Measurements from ENCODE around the gene TIMP2.
A peak's percentile ranks its signal among the peaks of the same experiment; 100 is the strongest.
"Not testable (repeated sequence)": the region's sequence is repeated elsewhere in the genome, so short reads cannot be mapped to it uniquely, and the experiment has no call there.

Gene TIMP2

DNA sequence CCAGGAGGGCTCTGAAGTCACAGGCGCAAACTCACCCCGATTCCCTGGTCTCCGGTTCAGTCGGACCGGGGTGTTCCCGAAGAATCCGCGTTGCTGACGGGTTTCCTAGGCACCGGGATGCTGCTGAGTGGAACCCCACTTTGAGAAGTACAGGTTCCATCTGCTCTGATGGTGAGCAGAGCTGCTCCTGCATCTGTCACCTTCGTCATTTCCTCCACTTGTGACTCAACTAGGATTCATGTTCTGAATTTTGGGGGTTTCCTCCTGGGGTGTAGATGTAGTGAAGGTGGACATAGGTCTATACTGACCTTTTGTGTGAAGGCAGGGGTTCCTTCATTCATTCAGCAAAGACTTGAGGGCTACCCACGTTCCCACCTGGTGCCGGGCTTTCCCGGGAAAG is 29.5 kb upstream of the TIMP2 start:
- Histone ChIP-seq H3K27ac (ENCODE audit: low read length) (no peak overlapping the region), H3K4me1 (ENCODE audit: control insufficient read depth in 1 of 2, insufficient read depth in 2 of 2, low read length in 2 of 2) (peaks cover 4 to 13% of the 10 kb centered on the region in 2 donors), H3K27me3 (ENCODE audit: low read depth, low read length) (no peaks in the 10 kb centered on the region), H3K9me3 (ENCODE audit: control insufficient read depth in 1 of 2, low read length in 2 of 2) (peaks cover 11 to 18% of the 10 kb centered on the region in 2 donors), H3K4me3 (ENCODE audit: low read depth in 1 of 2, low read length in 2 of 2) (no peak overlapping the region), H3K36me3 (ENCODE audit: control insufficient read depth in 1 of 2, insufficient read depth in 2 of 2, low read length in 2 of 2) (no peaks in the 10 kb centered on the region)

DNA sequence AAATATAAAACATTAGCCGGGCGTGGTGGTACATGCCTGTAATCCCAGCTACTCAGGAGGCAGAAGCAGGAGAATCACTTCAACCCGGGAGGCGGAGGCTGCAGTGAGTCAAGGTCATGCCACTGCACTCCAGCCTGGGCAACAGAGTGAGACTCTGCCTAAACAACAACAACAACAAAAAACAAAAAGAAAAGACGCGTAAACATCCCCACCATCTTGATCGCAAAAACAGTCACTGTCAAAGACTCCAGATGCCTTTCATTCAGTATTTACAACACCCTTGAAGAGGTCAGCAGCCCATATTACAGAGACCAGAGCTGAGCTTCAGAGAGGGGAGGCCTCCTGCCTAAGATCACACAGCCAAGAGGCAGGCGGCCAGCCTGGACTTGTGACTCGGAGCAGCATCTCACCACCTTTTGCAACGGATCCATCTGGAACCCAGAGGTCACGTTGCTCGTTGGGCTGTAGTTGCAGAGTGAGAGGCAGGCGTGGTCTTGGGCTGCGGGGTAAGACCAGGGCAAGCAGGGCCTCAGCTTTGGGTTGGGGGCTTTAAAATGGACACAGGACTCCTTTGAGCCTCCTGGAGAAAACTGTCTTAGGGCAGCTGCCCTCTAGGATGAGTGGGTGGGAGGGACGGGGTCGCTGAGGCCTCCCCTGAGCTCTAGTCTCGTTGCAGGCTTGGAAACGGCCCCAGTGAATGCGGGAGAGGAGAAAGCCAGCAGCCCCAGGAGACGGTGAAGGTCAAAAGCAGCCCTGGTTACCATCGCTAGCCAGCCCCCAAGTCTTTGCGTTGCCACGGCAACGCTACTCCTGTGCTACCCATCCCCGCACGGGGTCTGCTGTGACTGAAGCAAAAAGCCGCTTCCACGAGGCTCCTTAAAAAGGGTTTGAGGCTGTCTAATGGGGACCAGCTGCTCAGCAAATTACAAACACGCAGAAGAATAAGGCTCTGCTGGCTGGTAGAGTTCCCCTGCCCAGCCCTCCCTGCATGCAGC is 28.5 kb upstream of the TIMP2 start:
- H3K4me1 ChIP-seq (ENCODE audit: control insufficient read depth in 1 of 2, insufficient read depth in 2 of 2, low read length in 2 of 2): peaks cover 4 to 13% of the 10 kb centered on the region in 2 donors
- H3K36me3 ChIP-seq (ENCODE audit: control insufficient read depth in 1 of 2, insufficient read depth in 2 of 2, low read length in 2 of 2): no peaks in the 10 kb centered on the region
- no peaks in the 10 kb centered on the region for H3K27me3 ChIP-seq (ENCODE audit: low read depth, low read length)
- peaks cover 11 to 18% of the 10 kb centered on the region in 2 donors for H3K9me3 ChIP-seq (ENCODE audit: control insufficient read depth in 1 of 2, low read length in 2 of 2)
- H3K4me3 ChIP-seq (ENCODE audit: low read depth in 1 of 2, low read length in 2 of 2): no peak overlapping the region
- H3K27ac ChIP-seq (ENCODE audit: low read length): no peak overlapping the region

DNA sequence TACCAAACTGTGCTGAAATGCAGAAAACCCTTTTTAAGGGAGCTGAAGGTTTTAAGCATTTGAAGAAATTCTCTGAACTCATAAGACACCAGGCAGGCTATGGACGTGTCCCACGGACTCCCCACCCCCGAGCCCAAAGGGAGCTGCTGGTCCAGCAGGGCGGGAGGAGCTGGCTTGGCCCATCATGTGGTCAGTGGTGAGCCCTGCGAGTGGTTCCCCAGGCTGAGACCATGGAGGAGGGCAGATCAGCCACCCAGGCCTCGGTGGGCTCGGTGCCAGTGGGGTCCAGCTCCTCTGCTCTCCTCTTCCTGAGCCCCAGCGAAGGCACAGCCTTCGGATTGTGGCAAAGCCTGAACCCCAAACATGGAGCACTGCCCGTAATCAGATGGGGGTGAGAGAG is 27.5 kb upstream of the TIMP2 start:
- Histone ChIP-seq H3K9me3 (ENCODE audit: control insufficient read depth in 1 of 2, low read length in 2 of 2) (peaks cover 11 to 18% of the 10 kb centered on the region in 2 donors), H3K27me3 (ENCODE audit: low read depth, low read length) (no peaks in the 10 kb centered on the region), H3K27ac (ENCODE audit: low read length) (no peak overlapping the region), H3K4me1 (ENCODE audit: control insufficient read depth in 1 of 2, insufficient read depth in 2 of 2, low read length in 2 of 2) (peaks cover 4 to 13% of the 10 kb centered on the region in 2 donors), H3K36me3 (ENCODE audit: control insufficient read depth in 1 of 2, insufficient read depth in 2 of 2, low read length in 2 of 2) (no peaks in the 10 kb centered on the region), H3K4me3 (ENCODE audit: low read depth in 1 of 2, low read length in 2 of 2) (no peak overlapping the region)

DNA sequence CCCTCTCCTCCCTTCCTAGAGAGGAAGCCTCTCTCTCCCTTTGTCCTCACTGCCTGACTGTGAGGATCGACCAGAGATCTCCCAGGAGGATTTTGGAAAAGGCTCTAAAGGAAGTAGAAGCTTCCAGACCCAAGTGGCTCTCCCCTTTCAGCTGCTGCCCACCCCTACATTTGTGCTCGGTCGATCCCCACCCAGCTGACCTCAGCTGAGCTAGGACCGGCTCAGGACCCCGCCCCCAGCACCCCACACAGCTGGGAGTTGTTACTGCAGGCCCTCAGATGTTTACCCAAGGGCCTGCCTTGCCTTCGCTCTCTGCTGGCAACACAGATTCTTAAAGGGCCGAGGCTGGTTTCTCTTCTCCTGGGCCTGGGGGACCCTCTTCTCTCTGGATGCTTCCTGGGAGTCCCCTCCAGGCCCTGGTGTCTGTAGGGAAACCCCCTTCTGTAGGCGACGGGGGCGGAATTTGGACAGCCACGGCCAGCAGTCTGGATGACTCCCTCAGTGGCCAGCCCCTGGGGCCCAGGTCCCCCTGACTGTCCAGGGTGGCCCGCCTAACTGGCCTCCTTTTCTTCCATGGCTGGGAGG is 26.9 kb upstream of the TIMP2 start:
- Histone ChIP-seq H3K36me3 (ENCODE audit: control insufficient read depth in 1 of 2, insufficient read depth in 2 of 2, low read length in 2 of 2) (no peaks in the 10 kb centered on the region), H3K27ac (ENCODE audit: low read length) (no peak overlapping the region), H3K4me3 (ENCODE audit: low read depth in 1 of 2, low read length in 2 of 2) (no peak overlapping the region), H3K27me3 (ENCODE audit: low read depth, low read length) (no peaks in the 10 kb centered on the region), H3K4me1 (ENCODE audit: control insufficient read depth in 1 of 2, insufficient read depth in 2 of 2, low read length in 2 of 2) (peaks cover 4 to 13% of the 10 kb centered on the region in 2 donors), H3K9me3 (ENCODE audit: control insufficient read depth in 1 of 2, low read length in 2 of 2) (peaks cover 11 to 18% of the 10 kb centered on the region in 2 donors)

DNA sequence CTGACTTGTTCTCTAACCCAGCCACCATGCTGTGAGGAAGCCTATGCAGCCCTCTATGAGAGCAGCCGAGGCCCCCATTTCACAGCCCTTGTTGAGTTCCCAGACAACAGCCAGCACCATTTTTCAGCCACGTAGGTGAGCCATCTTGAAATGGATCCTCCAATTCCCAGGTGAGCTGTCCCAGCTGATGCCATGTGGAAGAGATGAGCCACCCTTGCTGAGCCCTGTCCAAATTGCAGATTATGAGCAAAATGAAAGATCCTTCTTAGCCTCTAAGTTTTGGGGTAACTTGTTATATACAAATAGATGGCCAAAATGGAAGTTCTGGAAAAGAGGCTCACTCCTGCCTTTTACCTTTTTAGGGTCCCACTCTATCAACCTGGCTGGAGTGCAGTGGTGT is 25.7 kb upstream of the TIMP2 start:
- H3K4me1 ChIP-seq (ENCODE audit: control insufficient read depth in 1 of 2, insufficient read depth in 2 of 2, low read length in 2 of 2): peaks cover 4 to 13% of the 10 kb centered on the region in 2 donors
- H3K27me3 ChIP-seq (ENCODE audit: low read depth, low read length): no peaks in the 10 kb centered on the region
- no peak overlapping the region for H3K27ac ChIP-seq (ENCODE audit: low read length)
- H3K4me3 ChIP-seq (ENCODE audit: low read depth in 1 of 2, low read length in 2 of 2): peak overlapping the region in 1 of 2 donors; percentile 8
- H3K9me3 ChIP-seq (ENCODE audit: control insufficient read depth in 1 of 2, low read length in 2 of 2): peaks cover 11 to 18% of the 10 kb centered on the region in 2 donors
- H3K36me3 ChIP-seq (ENCODE audit: control insufficient read depth in 1 of 2, insufficient read depth in 2 of 2, low read length in 2 of 2): no peaks in the 10 kb centered on the region

DNA sequence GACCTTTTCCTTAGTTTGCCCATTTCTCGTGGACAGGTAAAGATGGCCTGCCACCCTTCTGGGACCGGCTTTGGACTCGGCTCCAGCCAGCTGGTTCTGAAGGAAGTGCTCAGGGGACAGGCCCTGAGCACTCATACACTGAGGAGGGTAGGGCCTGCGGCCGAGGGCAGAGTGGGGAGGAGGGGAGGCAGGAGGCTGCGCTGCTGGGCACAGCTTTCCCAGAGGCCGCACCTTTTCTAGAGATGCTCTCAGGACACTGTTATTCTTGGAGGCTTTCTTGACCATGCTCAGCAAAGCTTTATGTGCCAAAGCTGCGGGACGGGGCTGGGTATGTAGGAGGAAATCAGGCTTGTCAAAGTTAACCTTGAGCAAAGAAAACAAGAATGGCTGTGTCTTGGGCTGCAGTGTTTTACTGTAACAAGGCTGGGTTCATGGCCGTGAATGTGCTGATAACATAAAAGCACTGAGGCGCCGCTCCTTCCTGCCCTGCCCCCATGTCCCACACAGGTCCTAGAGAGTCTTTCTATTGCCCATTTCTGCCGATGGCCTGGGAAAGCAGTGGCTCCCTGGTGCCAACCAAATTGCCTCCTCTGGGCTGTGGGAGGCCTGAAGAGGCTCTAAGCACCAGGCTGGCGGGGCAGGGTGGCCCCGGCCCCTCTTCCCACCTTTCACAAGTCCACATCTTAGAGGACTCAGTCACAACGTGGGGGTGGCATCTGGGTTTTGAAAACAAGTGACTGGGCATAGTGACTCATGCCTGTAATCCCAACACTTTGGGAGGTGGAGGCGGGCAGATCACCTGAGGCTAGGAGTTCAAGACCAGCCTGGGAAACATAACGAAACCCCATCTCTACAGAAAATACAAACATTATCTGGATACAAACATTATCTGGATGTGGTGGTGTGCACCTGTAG is 22.3 kb upstream of the TIMP2 start:
- H3K4me1 ChIP-seq (ENCODE audit: control insufficient read depth in 1 of 2, insufficient read depth in 2 of 2, low read length in 2 of 2): peaks cover 4 to 10% of the 10 kb centered on the region in 2 donors

DNA sequence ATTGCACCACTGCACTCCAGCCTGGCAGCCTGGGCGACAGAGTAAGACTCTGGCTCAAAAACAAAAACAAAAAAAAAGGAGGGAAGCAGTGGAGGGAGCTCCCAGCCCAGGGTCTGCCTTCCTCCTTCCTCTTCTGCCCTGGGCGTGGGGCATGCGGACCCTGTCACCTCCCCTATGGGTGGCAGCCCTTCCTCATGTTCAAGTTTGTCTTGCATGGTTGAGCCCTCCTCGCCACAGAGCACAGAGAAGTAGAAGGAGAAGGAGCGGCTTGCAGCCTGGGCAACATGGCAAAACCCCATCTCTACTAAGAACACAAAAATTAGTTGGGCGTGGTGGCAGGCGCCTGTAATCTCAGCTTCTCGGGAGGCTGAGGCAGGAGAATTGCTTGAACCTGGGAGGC is 21.4 kb upstream of the TIMP2 start:
- Histone ChIP-seq H3K4me3 (ENCODE audit: low read depth in 1 of 2, low read length in 2 of 2) (no peak overlapping the region), H3K36me3 (ENCODE audit: control insufficient read depth in 1 of 2, insufficient read depth in 2 of 2, low read length in 2 of 2) (no peaks in the 10 kb centered on the region), H3K27ac (ENCODE audit: low read length) (no peak overlapping the region)

More for the DNA sequence above, 22.3 kb upstream of the TIMP2 start:
- Histone ChIP-seq H3K27me3 (ENCODE audit: low read depth, low read length) (no peaks in the 10 kb centered on the region), H3K36me3 (ENCODE audit: control insufficient read depth in 1 of 2, insufficient read depth in 2 of 2, low read length in 2 of 2) (no peaks in the 10 kb centered on the region), H3K4me3 (ENCODE audit: low read depth in 1 of 2, low read length in 2 of 2) (no peak overlapping the region), H3K9me3 (ENCODE audit: control insufficient read depth in 1 of 2, low read length in 2 of 2) (peaks cover 11 to 18% of the 10 kb centered on the region in 2 donors), H3K27ac (ENCODE audit: low read length) (no peak overlapping the region)

DNA sequence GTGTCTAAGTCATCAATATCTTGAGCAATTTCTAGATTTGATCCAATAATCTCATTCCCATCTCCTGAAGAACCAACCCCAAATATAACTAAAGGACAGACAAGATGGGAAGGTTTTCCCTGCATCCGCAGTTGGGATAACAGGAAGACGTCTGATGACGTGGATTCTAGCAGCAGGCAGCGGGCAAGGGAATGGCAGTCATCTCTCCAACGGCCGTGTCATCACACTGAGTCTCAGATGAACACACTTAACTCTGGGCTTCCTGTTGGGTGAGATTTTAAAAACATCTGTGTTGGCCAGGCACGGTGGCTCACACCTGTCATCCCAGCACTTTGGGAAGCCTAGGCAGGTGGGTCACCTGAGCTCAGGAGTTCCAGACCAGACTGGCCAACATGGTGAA is 20.9 kb upstream of the TIMP2 start:
- Histone ChIP-seq H3K36me3 (ENCODE audit: control insufficient read depth in 1 of 2, insufficient read depth in 2 of 2, low read length in 2 of 2) (no peaks in the 10 kb centered on the region), H3K27me3 (ENCODE audit: low read depth, low read length) (no peaks in the 10 kb centered on the region)

More for the DNA sequence above, 21.4 kb upstream of the TIMP2 start:
- Histone ChIP-seq H3K4me1 (ENCODE audit: control insufficient read depth in 1 of 2, insufficient read depth in 2 of 2, low read length in 2 of 2) (peaks cover under 1 to 2% of the 10 kb centered on the region in 2 donors), H3K9me3 (ENCODE audit: control insufficient read depth in 1 of 2, low read length in 2 of 2) (peaks cover 11 to 18% of the 10 kb centered on the region in 2 donors), H3K27me3 (ENCODE audit: low read depth, low read length) (no peaks in the 10 kb centered on the region)

DNA sequence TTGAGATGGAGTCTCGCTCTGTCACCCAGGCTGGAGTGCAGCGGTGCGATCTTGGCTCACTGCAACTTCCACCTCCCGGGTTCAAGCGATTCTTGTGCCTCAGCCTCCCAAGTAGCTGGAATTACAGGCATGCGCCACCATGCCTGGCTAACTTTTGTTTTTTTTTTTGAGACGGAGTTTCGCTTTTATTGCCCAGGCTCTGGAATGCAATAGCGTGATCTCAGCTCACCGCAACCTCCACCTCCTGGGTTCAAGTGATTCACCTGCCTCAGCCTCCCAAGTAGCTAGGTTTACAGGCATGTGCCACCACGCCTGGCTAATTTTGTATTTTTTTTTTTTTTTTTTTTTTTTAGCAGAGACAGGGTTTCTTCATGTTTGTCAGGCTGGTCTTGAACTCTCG is 20.3 kb upstream of the TIMP2 start:
- H3K4me1 ChIP-seq (ENCODE audit: control insufficient read depth in 1 of 2, insufficient read depth in 2 of 2, low read length in 2 of 2); H3K27ac ChIP-seq (ENCODE audit: low read length); H3K9me3 ChIP-seq (ENCODE audit: control insufficient read depth in 1 of 2, low read length in 2 of 2); H3K27me3 ChIP-seq (ENCODE audit: low read depth, low read length); H3K36me3 ChIP-seq (ENCODE audit: control insufficient read depth in 1 of 2, insufficient read depth in 2 of 2, low read length in 2 of 2); H3K4me3 ChIP-seq (ENCODE audit: low read depth in 1 of 2, low read length in 2 of 2): not testable (repeated sequence)

More for the DNA sequence above, 20.9 kb upstream of the TIMP2 start:
- no peak overlapping the region for H3K27ac ChIP-seq (ENCODE audit: low read length)
- peaks cover 11 to 13% of the 10 kb centered on the region in 2 donors for H3K9me3 ChIP-seq (ENCODE audit: control insufficient read depth in 1 of 2, low read length in 2 of 2)
- no peaks in the 10 kb centered on the region for H3K4me1 ChIP-seq (ENCODE audit: control insufficient read depth in 1 of 2, insufficient read depth in 2 of 2, low read length in 2 of 2)
- H3K4me3 ChIP-seq (ENCODE audit: low read depth in 1 of 2, low read length in 2 of 2): no peak overlapping the region

DNA sequence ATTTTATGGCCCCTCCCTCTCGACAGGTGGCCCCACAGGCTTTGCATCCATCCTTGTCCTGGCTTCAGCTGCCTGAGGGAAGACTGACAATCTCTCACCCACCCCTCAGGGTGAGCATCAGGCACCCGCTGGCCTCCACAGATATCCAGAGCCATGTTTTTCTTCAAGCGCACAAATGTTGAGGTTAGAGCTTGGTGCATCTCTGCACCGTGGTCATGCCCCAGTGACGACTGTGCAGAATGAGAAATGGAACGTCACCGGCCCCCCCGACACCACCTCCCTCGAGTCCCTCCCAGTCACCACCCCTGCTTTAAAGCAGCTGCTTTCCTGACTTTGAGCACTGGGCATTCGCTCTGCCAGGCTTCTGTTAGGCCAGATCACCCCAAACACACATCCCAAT is 19.8 kb upstream of the TIMP2 start:
- no peaks in the 10 kb centered on the region for H3K27me3 ChIP-seq (ENCODE audit: low read depth, low read length)
- H3K27ac ChIP-seq (ENCODE audit: low read length): no peak overlapping the region
- H3K4me1 ChIP-seq (ENCODE audit: control insufficient read depth in 1 of 2, insufficient read depth in 2 of 2, low read length in 2 of 2): no peaks in the 10 kb centered on the region
- no peak overlapping the region for H3K4me3 ChIP-seq (ENCODE audit: low read depth in 1 of 2, low read length in 2 of 2)
- H3K9me3 ChIP-seq (ENCODE audit: control insufficient read depth in 1 of 2, low read length in 2 of 2): peaks cover under 1 to 2% of the 10 kb centered on the region in 2 donors
- no peaks in the 10 kb centered on the region for H3K36me3 ChIP-seq (ENCODE audit: control insufficient read depth in 1 of 2, insufficient read depth in 2 of 2, low read length in 2 of 2)

DNA sequence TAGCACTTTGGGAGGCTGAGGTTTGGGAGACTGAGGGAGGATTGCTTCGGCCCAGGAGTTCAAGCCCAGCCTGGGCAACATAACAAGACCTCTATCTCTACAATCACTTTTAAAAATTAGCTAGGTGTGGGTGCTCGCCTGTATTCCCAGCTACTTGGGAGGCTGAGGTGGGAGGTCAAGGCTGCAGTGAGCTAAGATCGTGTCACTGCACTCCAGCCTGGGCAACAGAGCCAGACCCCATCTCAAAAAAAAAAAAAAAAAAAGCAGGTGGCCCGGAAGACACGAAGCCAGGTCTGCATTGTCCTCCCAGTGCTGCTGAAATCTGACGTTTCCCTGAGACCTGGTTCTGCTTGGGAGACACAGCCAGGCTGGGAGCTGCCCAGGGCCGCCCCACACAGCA is 18.8 kb upstream of the TIMP2 start:
- Histone ChIP-seq H3K4me3 (ENCODE audit: low read depth in 1 of 2, low read length in 2 of 2) (no peak overlapping the region), H3K27ac (ENCODE audit: low read length) (no peak overlapping the region), H3K4me1 (ENCODE audit: control insufficient read depth in 1 of 2, insufficient read depth in 2 of 2, low read length in 2 of 2) (no peaks in the 10 kb centered on the region), H3K9me3 (ENCODE audit: control insufficient read depth in 1 of 2, low read length in 2 of 2) (no peaks in the 10 kb centered on the region), H3K27me3 (ENCODE audit: low read depth, low read length) (no peaks in the 10 kb centered on the region), H3K36me3 (ENCODE audit: control insufficient read depth in 1 of 2, insufficient read depth in 2 of 2, low read length in 2 of 2) (no peaks in the 10 kb centered on the region)
